ENCODE measurements around the gene COPB1.

COPB1 gene

GRCh38 chr11:14422052-14422813 is 77.4 kb downstream of the COPB1 start:
- H3K4me3 ChIP-seq (ENCODE audit: low read length), result no peak overlapping the region
- DNase-seq (ENCODE audit: low read depth), result peak; percentile 81
- no peak for TF ChIP-seq CTCF (conservative IDR thresholded peaks at IDR 0.05; ENCODE audit: low read depth, low read length)

GRCh38 chr11:14420223-14420622 is 79.4 kb downstream of the COPB1 start:
- no peak overlapping the region for H3K4me3 ChIP-seq (ENCODE audit: low read length)
- DNase-seq (ENCODE audit: low read depth), result no peak
- TF ChIP-seq CTCF (conservative IDR thresholded peaks at IDR 0.05; ENCODE audit: low read depth, low read length), result no peak

GRCh38 chr11:14418801-14419417 is 80.7 kb downstream of the COPB1 start:
- DNase-seq (ENCODE audit: low read depth), result no peak
- TF ChIP-seq CTCF (conservative IDR thresholded peaks at IDR 0.05; ENCODE audit: low read depth, low read length), result peak; percentile 62
- no peak overlapping the region for H3K4me3 ChIP-seq (ENCODE audit: low read length)

- no peak overlapping the region for H3K4me3 ChIP-seq (ENCODE audit: low read length)
- no peak for DNase-seq (ENCODE audit: low read depth)
- TF ChIP-seq CTCF (conservative IDR thresholded peaks at IDR 0.05; ENCODE audit: low read depth, low read length), result no peak
Observed at GRCh38 chr11:14417617-14418374, 81.8 kb downstream of the COPB1 start.

- no peak overlapping the region for H3K4me3 ChIP-seq (ENCODE audit: low read length)
- TF ChIP-seq CTCF (conservative IDR thresholded peaks at IDR 0.05; ENCODE audit: low read depth, low read length), result no peak
- no peak for DNase-seq (ENCODE audit: low read depth)
Observed at GRCh38 chr11:14417186-14417585, 82.4 kb downstream of the COPB1 start.

- no peak for DNase-seq (ENCODE audit: low read depth)
- no peak overlapping the region for H3K4me3 ChIP-seq (ENCODE audit: low read length)
- TF ChIP-seq CTCF (conservative IDR thresholded peaks at IDR 0.05; ENCODE audit: low read depth, low read length), result no peak
Observed at GRCh38 chr11:14414470-14415461, 84.8 kb downstream of the COPB1 start.
